Hepatocyte (in vitro differentiated cells): ENCODE data around the gene B3GNT9. TPM values are rescaled to one million over a fixed set of nuclear protein-coding genes. Genes with fewer than 3 reads are reported as not detected.

Experiments used
- DNase-seq: peaks from one replicate; pipeline ENCODE4 v3.0.0-alpha.2; 2016; ENCODE audit warnings: low spot score
- H2AFZ ChIP-seq: fragments of 200-600 bp; sonication (generic); 2 replicates; pipeline ENCODE4 v1.6.0; 2016; ENCODE audit warnings: antibody characterized with exemption, mild to moderate bottlenecking
- H3K27ac ChIP-seq: fragments of 200-600 bp; sonication (generic); 2 replicates; pipeline ENCODE4 v1.5.1; 2016; ENCODE audit warnings: mild to moderate bottlenecking
- H3K27me3 ChIP-seq: fragments of 200-600 bp; sonication (generic); 2 replicates; pipeline ENCODE4 v1.6.1; 2016
- H3K36me3 ChIP-seq: fragments of 200-600 bp; sonication (generic); replicated peaks from 2 replicates; pipeline ENCODE4 v1.5.1; 2016; ENCODE audit warnings: low read depth; ENCODE audit not compliant: insufficient read depth
- H3K4me1 ChIP-seq: fragments of 200-600 bp; sonication (generic); 2 replicates; pipeline ENCODE4 v1.5.1; 2016; ENCODE audit warnings: mild to moderate bottlenecking, moderate library complexity; ENCODE audit not compliant: insufficient read depth
- H3K4me2 ChIP-seq: fragments of 200-600 bp; sonication (generic); 2 replicates; pipeline ENCODE4 v1.6.0; 2016
- H3K4me3 ChIP-seq: fragments of 200-600 bp; sonication (generic); 2 replicates; pipeline ENCODE4 v1.5.1; 2016; ENCODE audit warnings: mild to moderate bottlenecking
- H3K79me2 ChIP-seq: fragments of 200-600 bp; sonication (generic); 2 replicates; pipeline ENCODE4 v1.6.0; 2017; ENCODE audit warnings: mild to moderate bottlenecking
- H3K9me2 ChIP-seq: fragments of 200-600 bp; sonication (generic); replicated peaks from 2 replicates; pipeline ENCODE4 v1.6.0; 2017; ENCODE audit warnings: mild to moderate bottlenecking; ENCODE audit not compliant: insufficient read depth
- H3K9me3 ChIP-seq: fragments of 200-600 bp; sonication (generic); 2 replicates; pipeline ENCODE4 v1.5.1; 2016; ENCODE audit warnings: low read depth, mild to moderate bottlenecking
- H4K20me1 ChIP-seq: fragments of 200-600 bp; sonication (generic); 2 replicates; pipeline ENCODE4 v1.6.0; 2016; ENCODE audit warnings: mild to moderate bottlenecking; ENCODE audit not compliant: insufficient read depth, poor library complexity, severe bottlenecking
- EZH2 ChIP-seq: fragments of 200-600 bp; sonication (generic); IDR thresholded peaks from 2 replicates; pipeline ENCODE4 v1.6.1; 2016; ENCODE audit warnings: antibody characterized with exemption, mild to moderate bottlenecking, borderline replicate concordance
- EZH2phosphoT487 ChIP-seq: fragments of 200-600 bp; sonication (generic); IDR thresholded peaks from one replicate; pipeline ENCODE4 v1.6.1; 2018; ENCODE audit warnings: antibody characterized with exemption, mild to moderate bottlenecking, low read depth, moderate library complexity; ENCODE audit not compliant: unreplicated experiment, severe bottlenecking
- WGBS: methylation state at CpG from one replicate; pipeline ENCODE4 v1.1.6; 2016; ENCODE audit warnings: low lambda C conversion rate; ENCODE audit errors: missing lambda C conversion rate; 5-methylcytosine and 5-hydroxymethylcytosine counted together
- polyA plus RNA-seq: library from polyadenylated mRNA; unstranded; fragments of >200 nt; fragmentation: Nextera tagmentation; extraction: Ambion mirVana; gene quantifications from 2 replicates; pipeline ENCODE4 v1.2.1, GENCODE V29; 2016
- total RNA-seq: library from RNA; depleted of rRNA; stranded (reverse); fragments of >200 nt; gene quantifications from 2 replicates; pipeline ENCODE4 v1.2.3, GENCODE V29; 2014
- TF ChIP-seq, protein P1 (sequence below): fragments of 200-600 bp; sonication (generic); IDR thresholded peaks from 2 replicates; pipeline ENCODE4 v1.5.1; 2016; ENCODE audit warnings: antibody characterized with exemption, mild to moderate bottlenecking; ENCODE audit not compliant: poor library complexity

B3GNT9 gene
- total and polyA plus RNA-seq, 2 experiments from 2014 or later = 34.5 to 44.2 TPM

DNA sequence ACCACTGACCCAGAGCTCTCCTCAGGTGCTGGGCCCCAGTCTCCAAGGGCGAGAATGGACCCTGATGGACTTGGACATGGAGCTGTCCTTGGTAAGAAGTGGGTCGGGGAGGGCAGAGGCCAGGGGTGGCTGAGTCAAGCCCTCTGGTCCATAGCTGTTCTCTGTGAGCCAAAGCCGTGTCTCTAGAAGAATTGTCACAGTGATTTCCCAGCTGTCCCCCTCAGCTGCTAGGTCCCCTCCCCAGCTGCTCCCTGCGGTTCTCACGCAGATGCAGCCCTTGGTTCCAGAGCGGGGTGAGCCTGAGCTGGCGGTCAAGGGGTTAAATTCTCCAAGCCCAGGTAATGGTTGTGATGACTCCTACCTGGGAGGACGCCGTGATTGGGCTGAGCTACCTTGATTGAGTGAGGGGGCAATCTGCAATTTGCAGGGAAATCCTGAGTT, 18.2 kb upstream of the B3GNT9 start:
- WGBS = 25% methylated on average over 9 of the region's 9 CpGs
- Histone ChIP-seq H3K9me2 (no peaks in the 10 kb centered on the region), H3K4me1 (peaks cover 35% of the 10 kb centered on the region), H3K4me3 (no peak overlapping the region), H2AFZ (no peak overlapping the region), H3K79me2 (no peaks in the 10 kb centered on the region), H3K9me3 (no peaks in the 10 kb centered on the region), H3K36me3 (no peaks in the 10 kb centered on the region), H3K4me2 (peak overlapping the region; percentile 97), H3K27ac (no peak overlapping the region), H3K27me3 (peaks cover 47% of the 10 kb centered on the region), H4K20me1 (no peaks in the 10 kb centered on the region)
- no peak for DNase-seq
- TF ChIP-seq, protein P1, sequence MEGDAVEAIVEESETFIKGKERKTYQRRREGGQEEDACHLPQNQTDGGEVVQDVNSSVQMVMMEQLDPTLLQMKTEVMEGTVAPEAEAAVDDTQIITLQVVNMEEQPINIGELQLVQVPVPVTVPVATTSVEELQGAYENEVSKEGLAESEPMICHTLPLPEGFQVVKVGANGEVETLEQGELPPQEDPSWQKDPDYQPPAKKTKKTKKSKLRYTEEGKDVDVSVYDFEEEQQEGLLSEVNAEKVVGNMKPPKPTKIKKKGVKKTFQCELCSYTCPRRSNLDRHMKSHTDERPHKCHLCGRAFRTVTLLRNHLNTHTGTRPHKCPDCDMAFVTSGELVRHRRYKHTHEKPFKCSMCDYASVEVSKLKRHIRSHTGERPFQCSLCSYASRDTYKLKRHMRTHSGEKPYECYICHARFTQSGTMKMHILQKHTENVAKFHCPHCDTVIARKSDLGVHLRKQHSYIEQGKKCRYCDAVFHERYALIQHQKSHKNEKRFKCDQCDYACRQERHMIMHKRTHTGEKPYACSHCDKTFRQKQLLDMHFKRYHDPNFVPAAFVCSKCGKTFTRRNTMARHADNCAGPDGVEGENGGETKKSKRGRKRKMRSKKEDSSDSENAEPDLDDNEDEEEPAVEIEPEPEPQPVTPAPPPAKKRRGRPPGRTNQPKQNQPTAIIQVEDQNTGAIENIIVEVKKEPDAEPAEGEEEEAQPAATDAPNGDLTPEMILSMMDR = no peak
- TF ChIP-seq EZH2phosphoT487 (no peak), EZH2 (no peak)

- H3K27me3 ChIP-seq = peaks cover 61% of the 10 kb centered on the region
- no peaks in the 10 kb centered on the region for H3K36me3 ChIP-seq
- no peak for DNase-seq
- H3K9me2 ChIP-seq = no peaks in the 10 kb centered on the region
- no peaks in the 10 kb centered on the region for H4K20me1 ChIP-seq
- H2AFZ ChIP-seq = no peak overlapping the region
- peaks cover 48% of the 10 kb centered on the region for H3K4me1 ChIP-seq
- no peaks in the 10 kb centered on the region for H3K79me2 ChIP-seq
- TF ChIP-seq, protein P1 = no peak
- TF ChIP-seq EZH2phosphoT487 = no peak
- H3K4me3 ChIP-seq = no peak overlapping the region
- H3K27ac ChIP-seq = no peak overlapping the region
- 79% methylated on average over 3 of the region's 7 CpGs for WGBS
- H3K4me2 ChIP-seq = no peak overlapping the region
- H3K9me3 ChIP-seq = no peaks in the 10 kb centered on the region
These were observed 16.8 kb upstream of the B3GNT9 start for GRCh38 chr16:67167588-67167987.

DNA sequence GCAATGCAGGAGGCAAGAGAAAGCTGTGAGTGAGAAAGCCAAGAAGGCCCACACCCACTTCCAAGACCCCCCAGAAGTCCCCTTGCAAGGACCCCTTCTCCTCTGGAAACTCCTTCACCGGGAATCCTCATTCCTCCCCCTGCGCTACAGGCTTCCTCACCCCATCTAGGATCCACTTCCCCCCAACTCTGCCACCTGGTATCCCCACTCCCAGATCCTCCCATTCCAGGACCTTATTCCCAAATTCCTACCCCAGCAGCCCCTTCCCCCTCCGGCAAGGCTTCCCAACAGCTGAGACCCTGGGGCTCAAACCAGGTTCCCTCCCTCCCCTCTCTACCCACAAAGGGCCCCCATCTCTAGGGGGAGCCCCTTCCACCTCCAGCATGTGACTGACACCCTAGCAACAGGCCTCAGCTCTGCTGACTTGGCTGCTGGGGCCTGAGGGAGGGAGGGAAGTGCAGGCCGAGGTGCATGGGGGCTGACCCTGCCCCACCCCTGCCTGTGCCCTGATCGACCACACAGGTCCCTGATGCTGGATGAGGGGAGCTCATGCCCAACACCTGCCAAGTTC, 15.9 kb upstream of the B3GNT9 start:
- H3K4me3 ChIP-seq = no peak overlapping the region
- no peak for DNase-seq
- peaks cover 2% of the 10 kb centered on the region for H4K20me1 ChIP-seq
- H2AFZ ChIP-seq = no peak overlapping the region
- H3K9me3 ChIP-seq = no peaks in the 10 kb centered on the region
- peaks cover 48% of the 10 kb centered on the region for H3K4me1 ChIP-seq
- peaks cover 70% of the 10 kb centered on the region for H3K27me3 ChIP-seq
- no peaks in the 10 kb centered on the region for H3K9me2 ChIP-seq
- TF ChIP-seq EZH2 (no peak), EZH2phosphoT487 (no peak)
- TF ChIP-seq, protein P1 = no peak
- no peaks in the 10 kb centered on the region for H3K79me2 ChIP-seq
- no peak overlapping the region for H3K4me2 ChIP-seq
- H3K27ac ChIP-seq = no peak overlapping the region
- WGBS = 78% methylated on average over 4 of the region's 5 CpGs
- no peaks in the 10 kb centered on the region for H3K36me3 ChIP-seq
